ENCODE data around the gene CD8B2.
A peak's percentile ranks its signal among the peaks of the same experiment; 100 is the strongest.
"Not testable (repeated sequence)": the region's sequence is repeated elsewhere in the genome, so short reads cannot be mapped to it uniquely, and the experiment has no call there.

The CD8B2 gene

DNA sequence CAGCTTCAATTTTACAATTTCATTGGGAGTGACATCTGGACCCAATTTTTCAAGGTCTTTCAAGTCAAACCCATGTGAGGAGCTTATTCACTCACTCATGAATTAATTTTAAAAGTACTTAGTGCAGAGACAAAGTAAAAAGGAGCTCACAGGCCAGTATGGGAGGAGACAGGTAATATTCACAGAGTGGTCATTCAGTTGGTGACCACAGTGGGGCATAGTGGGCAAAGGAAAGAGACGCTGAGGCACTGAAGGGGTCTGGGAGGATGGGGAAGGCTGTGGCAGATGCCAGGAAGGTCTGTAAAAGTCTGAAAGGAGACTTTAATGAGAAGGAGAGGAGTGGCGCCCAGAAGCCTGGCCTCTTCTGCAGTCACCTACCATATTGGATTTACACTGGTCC is 76.0 kb downstream of the CD8B2 start:
- Histone ChIP-seq H3K27ac (ENCODE audit: low read length) (peak overlapping the region; percentile 84), H3K36me3 (ENCODE audit: control insufficient read depth in 2 of 2, insufficient read depth in 2 of 2, low read length in 2 of 2) (no peaks in the 10 kb centered on the region), H3K4me1 (ENCODE audit: control insufficient read depth, insufficient read depth, low read length) (peaks cover 53% of the 10 kb centered on the region)

DNA sequence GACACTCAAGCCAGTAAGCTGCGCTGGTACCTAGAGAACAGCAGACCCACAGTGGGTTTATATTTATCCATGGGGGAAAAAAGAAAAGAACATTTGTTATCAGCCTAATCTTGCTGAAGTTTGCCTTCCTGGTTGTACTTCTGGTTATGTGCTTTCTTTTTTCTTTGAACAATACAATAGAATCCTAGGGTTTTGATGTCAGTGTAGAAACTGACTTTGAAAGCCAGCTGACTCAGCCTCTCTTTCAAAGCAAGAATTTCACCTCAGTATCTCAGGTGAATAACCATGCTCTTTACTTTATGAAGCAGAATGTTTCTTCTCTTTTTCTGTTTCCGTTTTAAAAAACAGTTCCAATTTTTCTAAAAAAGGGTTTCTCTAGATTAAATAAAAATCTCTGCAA is 78.4 kb downstream of the CD8B2 start:
- Histone ChIP-seq H3K9ac (ENCODE audit: low read length in 2 of 2) (no peak overlapping the region), H3K36me3 (ENCODE audit: control insufficient read depth in 2 of 2, insufficient read depth in 2 of 2, low read length in 2 of 2) (no peaks in the 10 kb centered on the region), H3K9me3 (ENCODE audit: control insufficient read depth in 2 of 2, low read length in 2 of 2) (no peaks in the 10 kb centered on the region), H3K4me1 (ENCODE audit: control insufficient read depth, insufficient read depth, low read length) (peaks cover 47% of the 10 kb centered on the region), H3K27me3 (ENCODE audit: control insufficient read depth in 1 of 2, insufficient read depth in 2 of 2, low read length in 2 of 2) (no peaks in the 10 kb centered on the region), H3K4me3 (ENCODE audit: low read length in 2 of 2) (no peak overlapping the region), H3K27ac (ENCODE audit: low read length) (peak overlapping the region; percentile 84)

More for the DNA sequence above, 76.0 kb downstream of the CD8B2 start:
- no peaks in the 10 kb centered on the region for H3K9me3 ChIP-seq (ENCODE audit: control insufficient read depth in 2 of 2, low read length in 2 of 2)
- H3K27me3 ChIP-seq (ENCODE audit: control insufficient read depth in 1 of 2, insufficient read depth in 2 of 2, low read length in 2 of 2) = no peaks in the 10 kb centered on the region
- no peak overlapping the region for H3K9ac ChIP-seq (ENCODE audit: low read length in 2 of 2)
- H3K4me3 ChIP-seq (ENCODE audit: low read length in 2 of 2) = no peak overlapping the region

DNA sequence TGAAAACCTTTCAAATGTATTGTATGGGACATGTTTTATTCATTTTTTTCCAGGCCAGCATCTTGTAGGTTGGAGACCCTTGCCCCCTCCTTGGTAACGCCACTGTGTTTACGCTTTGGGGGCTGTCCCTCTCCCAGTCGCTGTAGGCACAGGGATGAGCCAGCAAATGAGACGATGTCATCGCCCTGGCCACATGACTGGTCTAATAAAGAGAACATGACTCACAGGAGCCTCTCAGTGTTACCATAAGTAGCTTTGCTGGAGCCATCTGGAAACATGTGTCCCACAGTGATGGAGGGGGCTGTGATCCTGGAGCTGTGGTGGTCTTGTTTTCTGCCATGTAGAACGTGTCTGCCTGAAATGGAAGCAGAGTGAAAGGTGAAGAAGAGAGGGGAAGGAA is 78.9 kb downstream of the CD8B2 start:
- H3K27ac ChIP-seq (ENCODE audit: low read length) = peak overlapping the region; percentile 6

DNA sequence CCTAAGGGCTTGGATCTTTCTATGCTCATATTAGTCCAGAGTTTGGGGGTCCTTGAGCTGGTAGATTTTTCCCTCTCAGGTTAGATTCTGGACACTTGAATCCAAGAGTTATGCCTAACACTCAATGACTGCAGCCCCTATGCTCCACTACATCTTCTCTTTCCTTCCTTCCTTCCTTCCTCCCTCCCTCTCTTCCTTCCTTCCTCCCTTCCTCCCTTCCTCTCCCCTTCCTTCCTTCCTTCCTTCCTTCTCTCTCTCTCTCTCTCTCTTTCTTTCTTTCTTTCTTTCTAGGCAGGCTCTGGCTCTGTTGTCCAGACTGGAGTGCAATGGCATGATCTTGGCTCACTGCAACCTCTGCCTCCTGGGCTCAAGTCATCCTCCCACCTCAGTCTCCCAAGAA is 79.3 kb downstream of the CD8B2 start:
- not testable (repeated sequence) for H3K4me3 ChIP-seq (ENCODE audit: low read length in 2 of 2); H3K36me3 ChIP-seq (ENCODE audit: control insufficient read depth in 2 of 2, insufficient read depth in 2 of 2, low read length in 2 of 2); H3K9ac ChIP-seq (ENCODE audit: low read length in 2 of 2); H3K9me3 ChIP-seq (ENCODE audit: control insufficient read depth in 2 of 2, low read length in 2 of 2); H3K27me3 ChIP-seq (ENCODE audit: control insufficient read depth in 1 of 2, insufficient read depth in 2 of 2, low read length in 2 of 2)
- Histone ChIP-seq H3K27ac (ENCODE audit: low read length) (peak overlapping the region; percentile 6), H3K4me1 (ENCODE audit: control insufficient read depth, insufficient read depth, low read length) (peaks cover 38% of the 10 kb centered on the region)

More for the DNA sequence above, 78.9 kb downstream of the CD8B2 start:
- H3K27me3 ChIP-seq (ENCODE audit: control insufficient read depth in 1 of 2, insufficient read depth in 2 of 2, low read length in 2 of 2) = no peaks in the 10 kb centered on the region
- H3K9ac ChIP-seq (ENCODE audit: low read length in 2 of 2) = no peak overlapping the region
- H3K9me3 ChIP-seq (ENCODE audit: control insufficient read depth in 2 of 2, low read length in 2 of 2) = no peaks in the 10 kb centered on the region
- no peak overlapping the region for H3K4me3 ChIP-seq (ENCODE audit: low read length in 2 of 2)
- H3K4me1 ChIP-seq (ENCODE audit: control insufficient read depth, insufficient read depth, low read length) = peaks cover 43% of the 10 kb centered on the region
- H3K36me3 ChIP-seq (ENCODE audit: control insufficient read depth in 2 of 2, insufficient read depth in 2 of 2, low read length in 2 of 2) = no peaks in the 10 kb centered on the region

DNA sequence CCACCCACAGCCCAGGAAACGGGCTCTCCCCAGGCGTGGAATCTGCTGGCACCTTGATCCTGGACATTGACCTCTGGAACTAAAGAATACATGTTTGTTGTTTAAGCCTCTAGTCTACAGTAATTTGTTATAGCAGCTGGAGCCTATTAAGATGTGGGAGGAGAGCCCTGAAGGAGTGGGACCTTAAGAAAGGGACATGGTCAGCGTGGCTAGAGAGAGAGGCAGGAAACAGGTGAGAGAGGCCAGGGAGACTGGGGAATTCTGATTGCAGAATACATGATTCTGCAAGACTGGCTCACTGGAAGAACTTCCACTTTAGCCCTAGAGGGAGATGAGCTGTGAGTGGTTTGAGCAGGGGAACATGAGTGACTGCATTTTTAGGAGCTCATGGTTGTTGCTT is 83.2 kb downstream of the CD8B2 start:
- no peaks in the 10 kb centered on the region for H3K27me3 ChIP-seq (ENCODE audit: control insufficient read depth in 1 of 2, insufficient read depth in 2 of 2, low read length in 2 of 2)
- H3K9me3 ChIP-seq (ENCODE audit: control insufficient read depth in 2 of 2, low read length in 2 of 2) = no peaks in the 10 kb centered on the region
- H3K9ac ChIP-seq (ENCODE audit: low read length in 2 of 2) = no peak overlapping the region
- no peaks in the 10 kb centered on the region for H3K36me3 ChIP-seq (ENCODE audit: control insufficient read depth in 2 of 2, insufficient read depth in 2 of 2, low read length in 2 of 2)
- H3K4me1 ChIP-seq (ENCODE audit: control insufficient read depth, insufficient read depth, low read length) = peaks cover 16% of the 10 kb centered on the region
- H3K4me3 ChIP-seq (ENCODE audit: low read length in 2 of 2) = no peak overlapping the region
- no peak overlapping the region for H3K27ac ChIP-seq (ENCODE audit: low read length)

All from stomach smooth muscle (tissue), 2 donors.